HL-60/S4 (cell line): ENCODE results near the gene LRMDA.

Source experiments
- in situ Hi-C: fragments of 300-500 bp; cut with MboI; formaldehyde crosslinking; loops from 2 replicates; pipeline ENCODE4 v1.14.3; 2022; ENCODE audit warnings: low sequenced_read_pairs

The LRMDA gene

DNA sequence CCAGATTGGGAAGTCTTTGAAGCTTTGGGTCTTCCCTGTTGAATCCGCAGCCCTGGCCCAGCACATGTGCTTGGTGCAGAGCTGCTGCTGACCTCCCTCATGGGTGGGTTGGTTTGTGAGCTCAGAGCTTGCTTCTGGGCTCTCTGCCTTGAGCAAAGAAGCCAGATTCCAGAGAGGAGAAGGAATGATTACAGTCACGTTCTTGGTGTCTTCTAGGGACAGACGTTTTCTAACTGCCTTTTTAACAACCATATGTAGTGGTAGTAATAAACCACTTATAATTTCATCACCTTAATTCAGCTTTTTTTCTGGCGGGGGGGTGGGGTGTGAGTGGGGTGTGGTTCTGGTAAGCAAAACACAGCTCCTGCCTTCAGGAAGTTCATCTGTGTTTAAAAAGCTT, 39.5 kb downstream of the LRMDA start:
- in situ Hi-C loops: no loop called here

DNA sequence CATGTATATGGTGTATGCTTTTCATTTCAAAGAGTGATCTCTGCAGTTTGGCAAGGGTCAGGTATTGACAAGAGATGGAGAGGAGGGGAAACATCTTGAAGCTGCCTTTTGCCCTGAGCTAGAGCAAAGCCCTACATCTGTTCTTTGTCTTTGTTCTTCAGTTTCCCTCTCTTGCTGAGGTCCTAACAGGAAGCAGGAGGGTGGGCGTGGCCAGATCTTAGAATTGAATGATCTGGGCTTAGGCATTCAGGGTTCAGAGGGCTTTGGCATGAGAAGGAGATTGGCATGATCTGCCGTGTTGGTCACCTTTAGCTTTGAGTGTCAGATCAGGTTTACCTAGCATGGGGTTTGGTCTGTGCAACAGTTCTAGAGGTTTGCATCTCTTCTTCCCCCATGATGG, 41.3 kb downstream of the LRMDA start:
- in situ Hi-C loops: no loop called here

GRCh38 chr10:75474106-75474505, 42.7 kb downstream of the LRMDA start:
- in situ Hi-C loops: no loop called here

DNA sequence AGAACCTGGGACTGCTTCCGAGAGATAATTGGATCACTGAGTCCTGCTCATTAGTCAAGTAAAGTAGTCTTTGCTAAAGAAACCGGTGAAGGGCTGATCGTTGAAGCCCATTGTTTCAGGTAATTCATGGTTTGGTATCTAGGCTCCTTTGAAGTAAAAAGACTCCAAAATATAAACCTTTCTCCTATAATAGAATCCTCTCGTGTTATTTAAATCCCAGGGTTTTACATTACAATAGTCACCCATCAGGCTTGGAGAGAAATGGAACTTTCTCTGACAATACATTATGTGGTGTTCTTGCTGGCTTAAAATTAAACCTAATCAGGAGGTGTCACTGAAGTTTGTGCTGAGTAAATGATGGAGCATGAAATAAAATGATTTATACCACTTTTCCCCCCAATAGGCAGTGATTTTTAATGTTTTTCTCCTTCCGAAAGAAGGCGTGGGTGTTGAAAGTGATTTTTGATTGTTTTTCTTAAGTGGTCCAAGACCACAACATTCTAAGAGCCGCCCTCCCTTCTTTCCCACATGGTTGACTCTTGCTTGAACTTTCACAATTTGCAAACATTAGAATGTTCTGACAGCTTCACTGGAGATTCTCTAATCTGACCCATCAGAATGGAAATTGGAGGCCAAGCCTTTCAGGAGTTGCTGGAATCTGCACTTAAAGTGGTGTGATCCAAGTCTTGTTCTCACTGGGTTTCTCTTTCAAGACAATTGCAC, 44.2 kb downstream of the LRMDA start:
- in situ Hi-C loops: no loop called here

GRCh38 chr10:75476569-75476968, 45.1 kb downstream of the LRMDA start:
- in situ Hi-C loops: no loop called here

DNA sequence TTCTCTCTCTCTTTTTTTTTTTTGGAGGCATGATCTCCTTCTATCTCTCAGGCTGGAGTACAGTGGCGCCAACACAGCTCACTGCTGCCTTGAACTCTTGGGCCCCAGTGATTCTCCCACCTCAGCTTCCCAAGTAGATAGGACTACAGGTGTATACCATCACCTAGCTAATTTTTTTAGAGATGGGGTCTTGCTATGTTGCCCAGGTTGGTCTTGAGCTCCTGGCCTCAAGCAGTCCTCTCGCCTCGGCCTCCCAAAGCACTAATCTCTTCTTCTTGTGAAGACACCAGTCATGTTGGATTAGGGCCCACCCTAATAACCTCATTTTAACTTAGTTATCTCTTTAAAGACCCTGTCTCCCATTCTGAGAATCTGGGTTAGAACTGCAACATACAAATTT, 45.6 kb downstream of the LRMDA start:
- in situ Hi-C loops: no loop called here

DNA sequence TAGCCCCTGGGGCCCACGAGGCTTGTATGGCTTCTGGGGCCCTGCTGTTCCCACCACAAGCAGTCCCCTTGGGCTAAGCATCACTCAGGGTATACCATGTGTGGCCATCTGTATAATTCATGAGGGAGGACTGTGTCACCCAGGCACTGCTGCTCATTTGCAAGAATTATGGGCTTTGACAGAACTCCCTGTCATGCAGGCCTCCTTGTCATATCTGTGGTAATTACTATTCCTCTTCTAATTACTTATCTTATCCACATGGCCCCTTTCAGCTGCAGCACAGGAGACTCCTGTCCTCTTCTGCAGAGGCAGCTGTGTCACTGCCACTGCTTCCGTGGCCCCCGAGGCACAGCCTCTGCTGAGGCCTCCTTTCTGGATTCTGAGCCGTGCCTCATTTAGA, 46.3 kb downstream of the LRMDA start:
- in situ Hi-C loops: no loop called here

DNA sequence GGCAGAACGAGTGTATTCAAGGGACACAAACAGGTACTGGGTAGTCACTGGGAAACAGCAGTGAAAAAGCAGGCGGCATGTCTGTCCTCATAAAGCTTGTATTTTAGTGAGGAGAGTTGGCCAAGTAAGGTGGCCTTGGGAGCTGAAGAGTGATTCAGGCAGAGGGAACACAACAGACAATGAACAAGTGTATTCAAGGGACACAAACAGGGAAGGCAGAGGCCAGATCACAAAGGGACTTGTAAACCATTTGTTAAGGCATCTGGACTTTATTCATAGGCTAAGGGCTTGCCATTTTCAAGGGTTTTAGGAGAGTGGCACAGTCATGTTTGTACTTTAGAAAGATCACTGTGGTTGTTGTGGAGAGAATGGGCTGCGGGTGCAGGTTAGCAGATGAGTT, 49.0 kb downstream of the LRMDA start:
- in situ Hi-C loops: no loop called here

DNA sequence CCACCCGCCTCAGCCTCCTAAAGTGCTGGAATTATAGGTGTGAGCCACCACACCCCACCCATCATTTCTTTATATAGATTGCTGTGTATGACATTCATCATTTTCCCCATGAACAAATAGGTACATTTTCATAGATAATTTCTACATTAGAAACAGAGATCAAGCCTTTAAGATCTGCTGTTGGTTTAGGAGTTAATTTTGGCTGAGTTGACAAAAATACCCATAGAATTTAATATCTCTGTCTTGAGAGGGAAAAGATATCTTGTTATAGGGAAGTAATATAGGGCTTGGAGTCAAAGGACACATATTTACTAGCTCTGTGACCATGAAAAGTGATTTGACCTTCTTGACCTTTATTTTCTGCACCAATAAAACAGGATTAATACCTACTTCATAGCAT, 51.8 kb downstream of the LRMDA start:
- in situ Hi-C loops: no loop called here

- in situ Hi-C loops: no loop called here
These were observed 53.3 kb downstream of the LRMDA start for GRCh38 chr10:75484717-75485116.

- in situ Hi-C loops: no loop called here
These were observed 55.2 kb downstream of the LRMDA start for GRCh38 chr10:75486591-75486990.

DNA sequence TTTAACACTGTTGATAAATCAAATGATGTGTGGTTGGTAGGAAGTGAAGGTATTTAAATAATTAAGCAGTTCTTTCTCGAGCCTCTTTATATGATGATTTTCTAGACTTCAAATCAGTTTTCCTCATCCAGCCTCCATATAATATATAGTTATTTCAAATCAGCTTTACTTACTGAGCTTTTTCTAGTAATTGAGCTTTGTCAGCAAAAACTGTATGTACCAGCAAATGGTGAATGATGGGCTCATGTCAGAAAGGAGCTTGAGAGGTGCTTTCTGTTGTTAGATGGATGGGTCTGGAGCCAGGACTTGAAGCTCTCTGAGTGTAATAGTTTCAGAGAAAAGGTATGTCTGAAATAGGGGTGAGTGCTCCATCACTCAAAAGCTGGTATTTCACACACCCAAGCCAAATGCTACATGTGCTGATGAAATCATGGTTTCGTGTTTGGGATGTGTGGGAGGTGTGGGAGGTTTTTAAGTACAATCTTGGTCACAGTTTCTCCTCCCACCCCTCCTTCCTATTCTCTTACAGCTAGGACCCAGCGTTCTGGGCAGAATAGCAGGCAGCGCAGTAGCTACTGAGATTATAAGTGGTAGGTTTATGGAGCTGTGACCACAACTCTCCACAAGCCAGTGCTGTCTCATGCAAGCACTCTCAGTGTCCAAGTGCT, 55.8 kb downstream of the LRMDA start:
- in situ Hi-C loops: no loop called here

DNA sequence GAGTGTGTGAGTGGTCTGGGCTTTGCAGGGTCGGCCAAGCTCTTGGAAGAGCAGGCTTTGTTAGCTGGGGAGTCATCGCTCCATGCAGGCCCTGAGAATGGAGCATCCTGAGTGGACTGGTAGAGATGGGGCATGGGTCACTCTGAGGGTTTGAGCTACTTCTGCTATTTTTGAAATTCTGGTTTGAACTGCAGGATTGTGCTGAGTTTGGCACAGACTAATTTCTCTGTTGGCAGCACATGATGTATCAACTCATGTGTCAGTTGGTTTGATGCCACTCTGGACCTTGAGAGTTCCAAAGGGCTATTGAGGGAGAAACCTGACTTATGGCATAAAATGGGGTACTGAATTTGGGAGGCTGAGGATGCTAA, 56.3 kb downstream of the LRMDA start:
- in situ Hi-C loops: no loop called here

- in situ Hi-C loops: no loop called here
These were observed 60.9 kb downstream of the LRMDA start for GRCh38 chr10:75492173-75492925.

DNA sequence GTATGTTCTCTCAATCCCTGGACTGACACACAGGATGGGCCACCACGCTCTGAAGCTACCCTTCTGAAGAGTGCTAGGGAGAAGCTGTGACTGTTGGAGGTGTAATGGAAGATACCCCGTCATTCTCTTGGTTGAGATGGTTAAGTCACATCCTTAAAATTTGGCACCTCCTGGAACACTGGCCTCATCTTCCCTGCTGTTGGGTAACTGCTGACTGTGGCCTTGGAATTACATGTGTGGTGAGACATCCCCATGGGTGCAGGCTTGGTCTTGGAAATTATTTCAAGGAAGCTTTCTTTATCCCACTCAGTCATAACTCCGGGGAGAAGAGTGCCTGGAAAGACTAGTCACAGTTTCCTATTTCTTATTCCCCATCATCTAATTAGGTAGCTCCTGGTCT, 62.0 kb downstream of the LRMDA start:
- in situ Hi-C loops: no loop called here

DNA sequence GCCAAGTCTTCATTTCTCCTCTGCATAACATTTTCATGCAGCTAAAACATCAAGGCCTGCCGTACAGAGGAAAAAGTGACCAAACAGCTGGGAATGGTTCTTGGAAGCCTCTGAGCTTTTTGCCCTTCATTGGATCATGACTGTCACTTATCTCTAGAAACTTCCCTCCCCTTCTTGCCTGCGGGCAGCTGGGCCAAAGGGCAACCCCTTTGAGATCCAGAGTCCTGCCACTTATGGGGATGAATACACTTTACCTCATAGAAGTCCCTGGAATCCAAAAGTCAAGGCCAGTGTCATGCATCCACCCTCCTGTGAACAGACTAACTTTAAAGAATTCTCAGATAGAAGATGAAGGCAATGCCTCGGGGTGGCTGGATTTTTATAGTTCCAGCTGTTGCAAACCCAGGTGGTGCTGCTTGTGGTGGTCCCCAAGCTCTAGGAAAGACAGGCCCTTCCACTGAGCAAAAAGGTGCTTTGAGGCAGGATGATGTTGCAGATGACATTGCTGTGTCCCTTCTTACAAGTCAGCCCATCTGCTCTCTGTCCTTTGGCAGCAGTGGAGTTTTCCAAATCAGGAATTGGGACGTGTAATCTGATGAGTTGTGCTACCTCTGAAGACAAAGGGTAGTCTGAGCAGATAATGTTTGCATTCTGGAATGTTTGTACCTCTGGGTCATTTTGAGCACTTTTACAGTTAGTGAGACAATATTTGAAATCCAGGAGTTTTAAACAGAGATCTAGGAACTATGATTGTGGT, 64.2 kb downstream of the LRMDA start:
- in situ Hi-C loops: no loop called here

GRCh38 chr10:75496191-75496567, 64.8 kb downstream of the LRMDA start:
- in situ Hi-C loops: no loop called here

GRCh38 chr10:75497997-75498883, 66.8 kb downstream of the LRMDA start:
- in situ Hi-C loops: no loop called here

DNA sequence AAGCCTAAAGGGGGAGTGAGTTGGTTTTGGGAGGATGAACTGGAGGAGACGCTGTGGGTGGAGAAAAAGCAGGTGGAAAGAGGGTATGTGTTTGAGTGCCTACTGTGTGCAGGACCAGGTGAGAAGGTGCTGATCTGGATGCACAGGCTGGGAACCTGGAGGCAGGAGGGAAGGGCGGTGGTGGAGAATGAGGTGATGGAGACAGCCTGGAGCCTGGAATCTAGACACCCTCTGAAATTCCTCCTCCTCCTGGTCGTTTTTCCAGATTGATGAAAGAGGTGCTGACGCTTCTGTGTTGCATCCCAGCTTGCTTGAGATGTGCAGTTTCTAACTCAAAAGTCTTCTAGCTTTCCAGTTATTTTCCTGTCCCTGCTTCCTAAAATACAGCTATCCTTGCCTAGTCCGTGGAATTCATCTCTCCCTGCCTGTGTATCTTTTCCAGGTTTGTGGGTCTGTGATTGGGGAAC, 67.5 kb downstream of the LRMDA start:
- in situ Hi-C loops: no loop called here

DNA sequence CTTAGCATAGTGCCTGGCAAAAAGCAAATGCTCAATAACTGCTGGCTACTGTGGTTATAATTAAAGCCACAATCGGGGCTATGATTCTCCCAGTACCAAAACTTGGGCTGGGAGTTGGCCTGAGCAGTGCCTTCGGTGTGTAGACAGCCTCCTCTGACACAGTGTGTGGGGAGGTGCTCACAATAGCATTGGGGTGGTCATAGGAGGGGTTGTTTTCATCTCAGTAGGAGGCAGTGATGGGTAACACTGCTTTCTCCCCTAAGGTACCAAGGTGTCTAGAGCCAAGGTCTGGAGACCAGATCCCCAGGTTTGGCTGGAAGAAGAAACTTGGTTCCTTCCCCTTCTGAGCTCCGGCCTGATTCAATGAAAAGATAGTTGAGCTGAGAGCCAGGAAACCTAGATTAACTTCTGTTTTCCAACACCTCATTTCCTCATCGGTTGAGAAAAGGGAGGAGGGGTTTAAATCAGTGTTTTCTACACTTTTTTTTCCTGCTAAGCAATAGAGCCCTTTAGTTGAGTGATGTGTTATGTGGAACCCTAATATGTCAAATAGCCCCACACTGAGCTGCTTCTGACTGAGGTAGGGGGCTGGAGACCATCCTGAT, 68.2 kb downstream of the LRMDA start:
- in situ Hi-C loops: no loop called here
